NOMO-1 treated with DMSO at 0.1 percent for 48 hours (cell line): ENCODE results near the gene TMEM39B.
"Not testable (repeated sequence)": the region's sequence is repeated elsewhere in the genome, so short reads cannot be mapped to it uniquely, and the experiment has no call there.

ENCODE experiments used
- DNase-seq: peaks from one replicate; lab custom pipeline; 2025; ENCODE audit not compliant: unreplicated experiment; lab: John Stamatoyannopoulos, UW

The TMEM39B gene

DNA sequence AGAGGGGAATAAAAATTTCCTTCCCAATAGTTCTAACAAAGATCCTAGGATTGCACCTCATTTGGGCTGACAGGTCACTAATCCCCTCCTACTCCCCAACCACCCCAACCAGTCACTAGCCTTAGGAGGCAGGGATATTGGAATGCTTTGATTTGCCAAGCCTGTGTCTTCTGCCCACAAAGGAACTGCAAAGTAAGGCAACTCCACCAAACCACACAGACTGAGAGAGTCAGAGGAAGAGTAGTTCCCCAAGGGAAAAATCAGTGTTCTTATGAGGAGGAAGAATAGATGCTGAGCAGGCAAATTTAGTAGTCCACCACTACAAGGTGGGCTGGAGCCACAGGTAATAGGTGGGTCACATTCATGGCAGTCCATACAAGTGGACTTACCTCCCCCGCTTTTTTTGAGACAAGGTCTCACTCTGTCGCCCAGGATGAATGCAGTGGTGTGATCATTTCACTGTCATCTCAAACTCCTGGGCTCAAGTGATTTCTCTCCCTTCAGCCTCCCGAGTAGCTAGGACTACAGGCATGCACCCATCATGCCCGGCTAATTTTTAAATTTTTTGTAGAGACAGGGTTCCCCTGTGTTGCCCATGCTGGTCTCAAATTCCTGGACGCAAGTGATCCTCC is 3.7 kb upstream of the TMEM39B start:
- DNase-seq, result no peak

DNA sequence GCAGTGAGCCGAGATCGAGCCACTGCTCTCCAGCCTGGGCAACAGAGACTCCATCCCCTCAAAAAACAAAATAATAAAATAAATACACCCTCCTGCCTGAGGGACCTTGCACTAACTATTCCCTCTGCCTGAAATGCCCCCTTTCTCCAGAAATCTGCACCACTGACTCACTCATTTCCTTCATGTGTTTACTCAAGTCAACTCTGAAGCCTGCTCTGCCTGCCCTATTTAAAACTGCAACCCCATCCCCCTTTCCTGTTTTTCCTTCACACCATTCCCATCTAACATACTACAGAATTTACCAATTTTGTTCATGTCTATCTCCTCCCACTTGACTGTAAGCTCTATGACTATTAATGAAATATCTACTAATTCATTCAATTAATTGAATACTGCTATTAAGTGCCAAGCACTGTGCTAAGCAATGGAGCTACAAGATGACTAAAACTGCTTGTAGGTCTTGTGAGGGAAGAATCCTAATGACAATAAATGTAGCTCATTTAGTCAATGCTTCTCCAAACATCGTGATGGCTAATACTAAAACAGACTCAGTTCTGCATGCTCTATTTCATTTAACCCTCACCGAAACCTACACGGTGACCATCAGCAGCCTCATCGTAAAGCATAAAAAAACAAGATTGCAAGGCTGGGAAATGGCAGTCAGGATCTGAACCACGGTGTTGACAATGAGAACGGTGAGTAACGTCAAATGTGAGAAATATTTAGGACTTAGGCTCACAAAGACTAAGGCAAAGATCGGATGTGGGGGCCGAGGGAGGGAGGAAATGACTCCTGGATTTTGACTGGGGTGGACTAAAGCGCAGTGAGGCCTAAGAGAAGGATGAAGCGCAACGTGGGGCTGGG is 749 bp upstream of the TMEM39B start:
- no peak for DNase-seq

DNA sequence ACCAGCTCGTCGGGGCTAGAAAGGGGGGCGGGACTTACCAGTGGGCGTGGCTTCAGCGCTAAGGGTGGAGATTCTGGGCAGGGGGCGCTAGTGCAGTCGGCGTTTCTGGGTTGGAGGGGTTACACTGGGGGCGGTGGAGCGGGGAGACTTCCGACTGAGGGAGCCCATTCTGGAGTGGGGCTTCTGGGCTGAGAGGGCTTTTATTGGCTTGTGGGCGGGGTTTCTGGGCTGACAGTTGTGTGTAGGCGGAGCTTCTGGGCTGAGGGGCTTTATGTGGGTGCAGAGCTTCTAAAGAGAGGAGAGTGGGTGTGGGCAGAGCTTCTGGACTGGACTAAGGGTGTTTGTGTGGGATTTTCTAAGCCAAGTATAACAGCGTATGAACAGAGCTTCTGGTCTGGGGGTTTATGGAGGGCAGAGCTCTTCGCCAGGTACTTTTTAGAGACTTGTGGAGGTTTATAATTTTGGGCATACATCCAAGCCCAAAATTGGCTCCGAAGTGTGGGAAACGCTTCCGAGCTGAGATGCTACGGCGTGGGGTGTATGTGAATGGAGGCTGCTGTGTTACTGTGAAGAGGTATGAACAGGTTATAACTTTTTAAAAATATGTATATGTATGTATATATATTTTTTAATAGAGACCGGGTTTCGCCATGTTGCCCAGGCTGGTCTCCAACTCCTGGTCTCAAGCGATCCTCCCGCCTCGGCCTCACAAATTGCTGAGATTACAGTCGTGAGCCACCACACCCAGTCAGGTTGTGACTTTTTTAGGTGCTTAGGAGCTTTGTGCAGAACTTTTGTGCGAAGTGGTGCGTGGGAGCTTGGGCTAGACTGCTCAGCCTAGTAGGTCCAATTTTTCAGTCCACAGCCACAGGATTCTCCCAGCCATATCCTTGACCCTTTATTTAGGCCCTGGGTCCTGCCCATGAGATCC is 825 bp downstream of the TMEM39B start:
- peak; percentile 76 for DNase-seq

DNA sequence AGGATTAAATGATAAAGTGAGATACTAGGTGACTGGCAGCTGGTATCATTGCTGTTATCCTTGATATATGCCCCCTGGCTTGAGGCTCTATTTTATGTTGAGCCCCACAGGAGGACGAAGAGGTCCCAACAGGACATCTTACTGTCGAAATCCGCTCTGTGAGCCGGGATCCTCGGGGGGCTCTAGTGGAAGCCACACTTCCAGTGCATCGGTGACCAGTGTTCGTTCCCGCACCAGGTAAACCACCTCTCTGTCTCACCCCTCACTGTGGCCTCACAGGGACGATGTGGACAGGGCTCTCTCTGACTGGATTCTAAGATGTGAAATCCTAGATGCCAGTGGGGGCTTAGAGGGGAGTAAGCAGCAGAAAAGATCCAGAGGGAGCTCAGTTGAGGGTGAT is 2.1 kb downstream of the TMEM39B start:
- no peak for DNase-seq

DNA sequence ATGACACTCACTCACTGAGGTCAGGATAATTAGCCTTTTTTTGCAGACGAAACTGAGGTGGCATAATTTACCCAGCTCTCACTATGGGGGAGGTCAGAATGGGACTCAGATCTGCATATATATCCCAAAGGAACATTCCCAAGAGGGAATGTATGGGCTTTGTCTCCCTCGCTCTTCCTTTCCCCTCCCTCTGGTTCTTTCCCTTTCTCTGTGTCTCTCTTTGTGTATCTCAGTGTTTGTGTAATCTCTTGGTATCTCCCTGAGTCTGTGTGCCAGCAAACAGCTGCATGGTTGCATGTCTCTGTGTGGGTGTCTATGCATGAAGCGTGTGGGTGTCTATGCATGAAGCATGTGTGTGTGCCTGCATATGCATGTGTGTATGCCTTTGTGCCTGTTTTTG is 4.7 kb downstream of the TMEM39B start:
- DNase-seq, result no peak

DNA sequence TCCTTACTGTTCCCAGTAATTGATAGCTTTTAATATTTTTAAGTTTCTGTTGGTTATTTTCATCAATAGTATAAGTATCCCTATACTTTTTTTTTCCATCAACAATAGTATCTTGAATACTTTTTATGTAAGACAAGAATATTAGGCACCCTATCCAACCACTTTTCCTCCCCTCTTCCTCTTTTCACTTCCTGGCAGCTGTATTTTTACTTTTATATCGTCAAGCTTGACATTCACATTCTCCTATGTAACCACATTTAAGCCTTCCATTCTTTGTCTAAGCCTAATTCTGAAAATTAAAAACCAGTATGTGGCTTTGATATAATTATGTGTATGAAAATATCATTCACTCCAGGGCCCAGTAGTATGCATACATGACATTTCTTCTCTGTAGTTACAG is 9.3 kb downstream of the TMEM39B start:
- peak; percentile 46 for DNase-seq

DNA sequence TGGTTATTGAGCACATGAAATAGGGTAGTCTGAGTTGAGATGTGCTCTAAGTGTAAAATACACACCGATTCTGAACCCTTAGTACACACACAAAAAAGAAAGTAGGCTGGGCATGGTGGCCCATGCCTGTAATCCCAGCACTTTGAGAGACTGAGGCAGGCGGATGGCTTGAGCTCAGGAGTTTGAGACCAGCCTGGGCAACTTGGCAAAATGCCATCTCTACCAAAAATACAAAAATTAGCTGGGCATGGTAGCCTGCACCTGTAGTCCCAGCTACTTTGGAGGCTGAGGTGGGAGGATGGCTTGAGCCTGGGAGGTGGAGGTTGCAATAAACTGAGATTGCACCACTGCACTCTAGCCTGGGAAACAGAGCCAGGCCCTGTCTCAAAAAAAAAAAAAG is 13.6 kb downstream of the TMEM39B start:
- not testable (repeated sequence) for DNase-seq

DNA sequence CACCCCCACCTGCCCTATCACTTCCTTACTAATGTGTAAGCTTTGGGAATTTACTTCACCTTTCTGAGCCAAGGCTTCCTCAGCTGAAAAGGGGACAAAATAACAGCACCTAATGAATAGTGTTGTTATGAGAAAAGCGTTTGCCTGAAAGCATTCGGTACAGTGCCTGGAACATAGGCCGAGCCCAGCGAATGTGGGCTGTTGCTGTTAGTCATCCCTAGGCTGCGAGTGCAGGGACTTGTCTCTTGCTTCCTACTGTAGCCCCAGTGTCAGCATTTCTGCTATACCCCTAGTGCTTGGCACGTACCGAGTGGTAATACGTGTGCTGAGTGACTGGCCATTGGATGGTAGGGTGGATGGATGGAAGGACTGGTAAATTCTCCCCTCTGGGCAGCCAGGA is 18.4 kb downstream of the TMEM39B start:
- no peak for DNase-seq

DNA sequence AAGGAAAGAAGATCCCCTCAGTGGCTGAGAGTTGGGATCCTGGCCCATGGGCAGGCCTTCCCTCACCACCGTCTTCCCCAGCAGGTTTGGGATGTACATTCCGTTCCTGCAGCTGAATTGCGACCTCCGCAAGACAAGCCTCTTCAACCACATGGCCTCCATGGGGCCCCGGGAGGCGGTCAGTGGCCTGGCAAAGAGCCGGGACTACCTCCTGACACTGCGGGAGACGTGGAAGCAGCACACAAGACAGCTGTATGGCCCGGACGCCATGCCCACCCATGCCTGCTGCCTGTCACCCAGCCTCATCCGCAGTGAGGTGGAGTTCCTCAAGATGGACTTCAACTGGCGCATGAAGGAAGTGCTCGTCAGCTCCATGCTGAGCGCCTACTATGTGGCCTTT is 18.9 kb downstream of the TMEM39B start:
- DNase-seq, result no peak

DNA sequence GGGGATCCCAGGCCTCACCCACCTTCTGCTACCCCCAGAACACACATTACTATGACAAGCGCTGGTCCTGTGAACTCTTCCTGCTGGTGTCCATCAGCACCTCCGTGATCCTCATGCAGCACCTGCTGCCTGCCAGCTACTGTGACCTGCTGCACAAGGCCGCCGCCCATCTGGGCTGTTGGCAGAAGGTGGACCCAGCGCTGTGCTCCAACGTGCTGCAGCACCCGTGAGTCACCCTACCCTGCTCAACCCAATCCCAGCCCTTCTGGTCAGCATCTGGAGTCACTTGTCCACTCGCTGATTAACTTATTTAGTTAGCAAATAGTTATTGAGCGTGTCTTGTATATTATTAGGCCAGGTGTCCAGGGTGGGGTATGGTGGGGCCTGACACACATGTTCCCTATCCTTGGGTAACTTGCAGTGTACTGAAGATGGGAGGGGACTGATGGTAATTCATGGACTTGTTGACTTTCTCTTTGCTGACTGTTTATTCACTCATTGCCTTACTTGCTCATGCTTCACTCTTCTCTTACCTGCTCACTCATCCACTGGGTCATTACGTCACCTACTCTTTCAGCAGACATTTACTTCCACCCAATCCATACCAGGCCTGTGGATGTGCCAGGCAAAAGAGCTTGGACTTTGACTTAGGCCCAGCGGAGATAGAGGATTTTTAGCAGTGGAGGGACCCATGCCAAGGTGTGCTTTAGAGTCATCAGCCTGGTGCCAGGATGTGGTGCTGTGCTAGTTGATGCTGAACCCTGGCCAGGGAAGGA is 22.2 kb downstream of the TMEM39B start:
- no peak for DNase-seq

DNA sequence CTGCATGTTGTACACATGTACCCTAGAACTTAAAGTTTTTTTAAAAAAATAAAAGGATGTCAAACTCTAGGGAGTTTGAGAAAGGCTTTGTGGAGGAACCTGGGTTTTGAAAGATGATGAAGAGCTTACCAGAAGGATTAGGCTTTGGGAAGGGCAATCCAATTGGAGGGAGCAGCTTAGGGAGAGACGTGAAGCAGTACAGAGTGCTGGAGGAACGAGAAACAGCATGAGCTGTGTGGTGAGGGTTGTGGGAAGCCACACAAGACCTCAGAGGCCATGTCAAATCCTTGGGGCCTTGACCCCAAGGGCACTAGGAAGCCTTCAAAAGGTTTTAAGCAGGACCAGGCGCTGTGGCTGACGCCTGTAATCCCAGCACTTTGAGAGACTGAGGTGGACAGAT is 26.7 kb downstream of the TMEM39B start:
- no peak for DNase-seq

DNA sequence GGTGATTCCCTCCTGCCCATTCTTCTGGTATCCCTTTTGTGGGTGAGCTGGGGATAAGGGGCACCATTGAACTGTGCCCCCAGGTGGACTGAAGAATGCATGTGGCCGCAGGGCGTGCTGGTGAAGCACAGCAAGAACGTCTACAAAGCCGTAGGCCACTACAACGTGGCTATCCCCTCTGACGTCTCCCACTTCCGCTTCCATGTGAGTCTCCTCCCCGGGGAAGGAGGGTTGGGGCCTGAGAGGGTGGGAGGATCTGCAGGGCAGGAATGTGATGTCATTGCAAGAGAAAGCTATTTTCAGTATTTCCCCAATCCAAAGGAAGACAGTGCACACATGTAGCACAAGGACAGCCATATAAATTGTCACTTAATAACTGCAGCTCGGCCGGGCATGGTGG is 27.6 kb downstream of the TMEM39B start:
- DNase-seq, result peak; percentile 75

DNA sequence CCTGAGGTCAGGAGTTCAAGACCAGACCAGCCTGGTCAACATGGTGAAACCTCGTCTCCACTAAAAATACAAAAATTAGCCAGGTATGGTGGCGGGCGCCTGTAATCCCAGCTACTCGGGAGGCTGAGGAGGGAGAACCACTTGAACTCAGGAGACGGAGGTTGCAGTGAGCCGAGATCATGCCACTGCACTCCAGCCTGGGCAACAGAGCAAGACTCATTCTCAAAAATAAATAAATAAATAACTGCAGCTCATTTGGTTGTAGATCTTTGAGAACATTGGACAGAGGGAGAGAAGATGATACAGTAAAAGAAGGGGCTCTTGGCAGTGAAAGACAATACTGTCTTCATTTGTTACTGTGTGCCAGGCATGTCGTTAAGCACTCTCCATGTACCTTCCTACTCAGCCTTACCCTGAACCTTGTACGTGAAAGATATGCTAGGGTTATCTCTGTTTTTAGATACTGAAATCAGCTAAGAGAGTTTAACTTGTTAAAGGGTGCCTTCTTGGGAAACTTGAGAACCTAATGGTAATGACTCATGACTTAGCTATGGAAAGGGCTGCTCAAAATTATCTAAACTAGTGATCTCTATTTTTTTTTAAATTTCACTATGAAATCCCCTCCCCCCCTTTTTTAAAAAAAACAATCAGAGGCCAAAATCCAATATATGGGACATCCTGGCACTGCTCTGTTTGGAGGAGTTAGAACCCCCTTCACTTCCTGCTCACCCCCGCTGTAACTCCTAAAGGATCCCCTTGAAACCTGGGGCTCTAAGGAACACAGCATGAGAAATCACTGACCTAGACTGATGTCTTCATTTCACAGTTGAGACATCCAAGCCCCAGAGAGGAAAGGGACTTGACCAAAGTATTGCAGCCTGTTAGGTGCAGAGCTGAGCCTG is 28.3 kb downstream of the TMEM39B start:
- no peak for DNase-seq

DNA sequence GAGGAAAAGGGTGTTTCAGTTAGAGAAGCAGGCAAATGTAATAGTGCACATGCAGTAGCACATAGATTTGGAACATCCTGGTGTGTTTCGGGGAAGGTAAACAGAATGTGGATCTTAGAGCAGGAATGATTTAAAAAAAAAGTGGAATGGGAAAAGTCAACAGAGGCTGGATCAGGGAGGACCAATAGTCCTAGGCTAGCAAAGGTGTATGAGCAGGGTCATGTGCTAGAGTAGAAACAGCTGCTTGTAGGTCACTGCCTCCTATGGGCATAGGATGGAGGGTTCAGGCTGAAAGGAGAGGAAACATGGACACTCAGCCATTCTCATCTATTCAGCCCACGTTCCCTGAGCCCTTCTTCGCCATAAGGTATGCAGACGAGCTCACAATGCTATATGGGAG is 31.4 kb downstream of the TMEM39B start:
- no peak for DNase-seq

DNA sequence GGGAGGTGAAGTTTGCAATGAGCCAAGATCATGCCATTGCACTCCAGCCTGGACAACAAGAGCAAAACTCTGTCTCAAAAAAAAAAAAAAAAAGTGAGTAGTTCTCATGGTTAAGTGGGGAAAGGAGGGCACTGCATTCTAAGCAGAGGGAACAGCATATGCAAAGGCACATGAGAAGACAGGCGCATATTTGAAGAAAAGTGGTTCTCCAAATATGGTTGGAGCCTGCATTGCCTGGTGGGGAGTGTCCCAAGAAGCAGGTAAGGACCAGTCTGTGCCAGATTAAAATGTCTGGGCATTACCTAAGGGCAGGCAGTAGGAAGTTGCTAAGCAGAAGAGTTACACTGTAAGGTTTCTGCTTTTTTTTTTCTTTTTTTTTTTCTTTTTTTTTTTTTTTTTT is 32.6 kb downstream of the TMEM39B start:
- no peak for DNase-seq

DNA sequence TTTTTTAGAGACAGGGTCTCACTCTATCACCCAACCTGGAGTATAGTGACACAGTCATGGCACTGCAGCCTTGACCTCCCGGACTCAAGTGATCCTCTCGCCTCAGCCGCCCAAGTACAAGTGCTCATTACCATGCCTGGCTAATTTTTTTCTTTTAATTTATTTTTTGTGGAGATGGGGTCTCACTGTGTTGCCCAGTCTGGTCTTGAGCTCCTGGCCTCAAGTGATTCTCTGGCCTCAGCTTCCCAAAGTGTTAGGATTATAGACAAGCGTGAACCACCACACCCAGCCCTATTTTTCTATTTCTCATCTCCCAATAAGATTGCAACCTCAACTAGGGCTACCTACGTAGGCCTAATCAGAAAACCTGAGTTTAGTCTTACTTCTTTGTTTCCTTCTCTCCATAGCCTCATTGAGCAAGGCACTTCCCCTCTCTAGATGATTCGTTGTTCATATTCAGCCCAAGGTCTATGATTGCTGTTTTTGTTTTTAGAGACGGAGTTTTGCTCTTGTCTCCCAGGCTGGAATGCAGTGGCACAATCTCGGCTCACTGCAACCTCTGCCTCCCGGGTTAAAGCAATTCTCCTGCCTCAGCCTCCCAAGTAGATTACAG is 34.0 kb downstream of the TMEM39B start:
- peak; percentile 54 for DNase-seq

DNA sequence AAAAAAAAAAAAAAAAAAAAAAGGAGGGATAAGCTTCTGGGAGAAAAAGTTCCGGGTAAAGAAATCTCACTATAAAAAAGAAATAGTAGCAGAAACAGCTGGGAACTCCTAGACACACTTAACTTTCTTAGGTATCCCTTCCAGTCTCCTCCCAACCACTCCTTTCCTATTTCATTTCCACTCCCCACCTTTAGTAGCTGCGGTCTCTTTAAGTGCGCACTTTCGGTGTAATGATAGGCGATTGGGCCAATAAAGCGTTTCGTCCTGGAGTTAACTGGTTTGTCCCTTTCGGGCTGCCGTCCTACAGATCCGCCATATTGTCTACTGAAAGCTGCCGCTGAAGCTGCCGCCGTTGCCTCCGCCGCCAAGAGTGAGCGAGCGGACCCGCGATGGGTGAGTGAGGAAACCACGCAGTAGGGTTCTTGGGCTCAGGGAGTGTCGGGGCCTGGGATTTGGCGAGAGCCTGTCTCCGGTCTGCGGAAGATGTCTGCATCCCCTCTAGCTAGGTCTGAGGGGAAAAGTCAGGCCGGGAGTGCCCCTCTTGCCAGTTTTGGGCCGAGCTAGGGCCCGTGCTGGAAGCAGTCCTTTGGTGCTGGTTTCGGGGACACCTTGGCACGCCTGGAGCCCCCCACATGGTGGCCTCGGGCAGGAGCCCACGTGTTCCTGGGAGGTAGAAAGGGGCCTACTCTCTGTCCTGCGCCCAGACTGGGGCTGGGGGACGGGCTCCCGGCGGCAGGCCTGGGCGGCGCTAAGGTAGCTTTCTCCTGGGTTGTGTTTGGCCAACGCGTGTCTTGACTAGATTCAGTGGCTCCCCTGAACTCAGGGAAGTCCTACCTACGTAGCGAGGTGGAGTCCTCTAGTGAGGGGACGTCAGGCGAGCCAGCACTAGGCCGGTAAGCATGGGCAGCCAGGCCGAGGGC is 35.3 kb downstream of the TMEM39B start, which contains the start of gene KPNA6:
Gene KPNA6 (plus strand): TSS at position 315 of the 920 bp plus-strand sequence. CDS start 75 bp downstream, at position 390.
- DNase-seq, result peak; percentile 96

DNA sequence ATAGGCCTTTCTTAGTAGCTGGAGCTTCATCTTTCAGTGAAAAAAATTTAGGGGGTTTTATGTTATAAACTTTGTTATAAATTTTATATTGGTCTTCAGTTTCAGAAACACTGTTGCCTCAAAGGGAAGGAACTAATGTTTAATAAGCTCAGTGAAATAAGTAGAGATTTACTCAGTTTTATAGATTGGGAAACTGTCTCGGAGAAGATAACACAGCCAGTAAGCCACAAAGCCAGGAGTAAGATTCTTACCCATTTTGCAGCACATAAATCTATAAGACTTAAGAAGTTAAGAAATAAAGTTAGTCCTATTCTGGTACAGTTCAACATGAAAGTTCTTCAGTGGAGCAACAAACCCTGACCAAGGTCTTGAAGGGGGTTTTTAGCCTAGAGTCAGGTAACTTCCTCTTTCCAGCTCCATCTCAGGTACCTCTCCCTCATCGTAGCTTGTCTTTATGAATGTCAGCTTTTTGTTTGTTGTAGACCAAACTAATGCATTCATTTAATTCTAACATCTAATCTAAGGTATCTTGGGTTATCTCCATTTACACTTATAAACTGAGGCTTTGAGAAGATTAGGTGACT is 38.4 kb downstream of the TMEM39B start:
- DNase-seq, result no peak
